ENCODE results near the gene BRWD1.

The BRWD1 gene

DNA sequence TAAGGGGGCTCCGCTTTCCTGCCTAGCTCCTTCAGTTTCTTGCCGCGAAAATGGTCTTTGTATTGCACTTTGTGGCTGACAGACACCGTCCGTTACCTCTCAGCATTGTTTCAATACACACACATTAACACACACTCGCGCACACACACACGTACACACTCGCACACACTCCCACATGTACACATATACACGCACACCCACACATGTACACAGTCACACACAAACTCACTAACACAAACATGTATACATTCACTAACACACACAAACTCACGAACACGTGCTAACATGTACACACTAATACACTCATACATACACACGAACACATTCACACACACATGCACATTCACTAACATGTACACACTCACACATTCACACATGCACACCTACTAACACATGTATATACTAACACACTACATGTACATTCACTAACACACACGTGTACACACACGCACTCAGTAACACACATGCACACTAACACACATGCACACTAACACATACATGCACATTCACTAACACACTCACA lies 179.1 kb downstream of the BRWD1 start:
- no peak for DNase-seq (ENCODE audit: low spot score)
